Testis (tissue), 2 donors: Measurements from ENCODE around the gene WWC2.

Experiments used
- CTCF ChIP-seq, 3 experiments: fragments of 450-650 bp in 2 of 3; fragments of 200-600 bp in 1 of 3; sonication (generic) in 1 of 3; IDR thresholded peaks; one replicate each; pipeline ENCODE4 v1.5.1; 2016 to 2019; ENCODE audit warnings: antibody characterized with exemption in 3 of 3, mild to moderate bottlenecking in 2 of 3, moderate library complexity in 1 of 3
- POLR2A ChIP-seq: fragments of 450-650 bp; IDR thresholded peaks from one replicate; pipeline ENCODE4 v1.6.1; 2017; ENCODE audit warnings: antibody characterized with exemption, mild to moderate bottlenecking, moderate library complexity

GRCh38 chr4:183284965-183285364, 185.9 kb downstream of the WWC2 start:
- no peak for TF ChIP-seq POLR2A
- TF ChIP-seq CTCF (IDR thresholded peaks at IDR 0.05), result no peak
